IMR-90 (cell line): ENCODE results near the gene PGGT1B. TPM values are rescaled to one million over a fixed set of nuclear protein-coding genes. Genes with fewer than 3 reads are reported as not detected.
A peak's percentile ranks its signal among the peaks of the same experiment; 100 is the strongest.

ENCODE experiments used
- ATAC-seq: fragments of 200-7000 bp; cut with Tn5 transposase; 2 replicates; pipeline ENCODE4 v1.9.1; 2020; ENCODE audit warnings: low read depth, mild to moderate bottlenecking, moderate library complexity
- BruUV-seq: library from RNA; stranded (reverse); fragments of 400-500 nt; replicated peaks from 2 replicates; lab custom pipeline; 2021; lab: Mats Ljungman, UMichigan
- CTCF ChIA-PET: fragments of 300-600 bp; formaldehyde crosslinking; extraction: SDS; loops from one replicate; lab custom pipeline; 2021; ENCODE audit warnings: antibody characterized with exemption; lab: Yijun Ruan, JAX
- POLR2A ChIA-PET: fragments of 300-600 bp; sonication (Branson Sonifier 250); formaldehyde crosslinking; loops from one replicate; lab custom pipeline; 2022; ENCODE audit warnings: antibody characterized with exemption; ENCODE audit not compliant: unreplicated experiment; lab: Charles Lee
- DNase-seq: peaks from one replicate; pipeline ENCODE4 v3.0.0; 2013
- H2AFZ ChIP-seq: replicated peaks from 2 replicates; pipeline ENCODE3; 2013; ENCODE audit warnings: low read length, mild to moderate bottlenecking; ENCODE audit not compliant: poor library complexity
- H2AK5ac ChIP-seq: 2 replicates; pipeline ENCODE4 v1.6.1; 2013; ENCODE audit warnings: low read depth, low read length, inconsistent platforms
- H2AK9ac ChIP-seq: replicated peaks from 2 replicates; pipeline ENCODE3; 2013; ENCODE audit warnings: mild to moderate bottlenecking, low read depth, low read length, moderate library complexity; ENCODE audit not compliant: poor library complexity
- H2BK120ac ChIP-seq: 2 replicates; pipeline ENCODE4 v1.6.1; 2013; ENCODE audit warnings: low read depth, low read length, inconsistent platforms
- H2BK15ac ChIP-seq: 3 replicates; pipeline ENCODE4 v1.6.1; 2013; ENCODE audit warnings: low read depth, low read length, inconsistent platforms
- H2BK20ac ChIP-seq: 2 replicates; pipeline ENCODE4 v1.6.1; 2013; ENCODE audit warnings: low read depth, mild to moderate bottlenecking, inconsistent platforms, low read length, moderate library complexity
- H2BK5ac ChIP-seq: 2 replicates; pipeline ENCODE4 v1.6.1; 2013; ENCODE audit warnings: mild to moderate bottlenecking, low read depth, low read length, inconsistent platforms; ENCODE audit not compliant: poor library complexity, severe bottlenecking
- H3K14ac ChIP-seq: replicated peaks from 2 replicates; pipeline ENCODE4 v1.6.1; 2013; ENCODE audit warnings: low read depth, low read length, inconsistent platforms
- H3K18ac ChIP-seq: 2 replicates; pipeline ENCODE4 v1.6.1; 2013; ENCODE audit warnings: low read depth, low read length, control low read depth
- H3K23ac ChIP-seq: 2 replicates; pipeline ENCODE4 v1.6.1; 2013; ENCODE audit warnings: low read depth, low read length, inconsistent platforms
- H3K27ac ChIP-seq: 2 replicates; pipeline ENCODE4 v1.5.1; 2013; ENCODE audit warnings: mild to moderate bottlenecking, control low read depth, low read length; ENCODE audit not compliant: insufficient read depth
- H3K27me3 ChIP-seq: 2 replicates; pipeline ENCODE4 v1.6.1; 2013; ENCODE audit warnings: low read length; ENCODE audit not compliant: control insufficient read depth, insufficient read depth
- H3K36me3 ChIP-seq: 2 replicates; pipeline ENCODE4 v1.6.1; 2013; ENCODE audit warnings: low read length, mixed read lengths; ENCODE audit not compliant: control insufficient read depth, insufficient read depth
- H3K4ac ChIP-seq: 2 replicates; pipeline ENCODE4 v1.6.1; 2013; ENCODE audit warnings: low read depth, low read length, inconsistent platforms
- H3K4me1 ChIP-seq: 2 replicates; pipeline ENCODE4 v1.6.1; 2013; ENCODE audit warnings: low read length, mixed read lengths; ENCODE audit not compliant: control insufficient read depth, insufficient read depth
- H3K4me2 ChIP-seq: 2 replicates; pipeline ENCODE4 v1.6.1; 2013; ENCODE audit warnings: low read depth, mild to moderate bottlenecking, control low read depth, low read length, moderate library complexity
- H3K4me3 ChIP-seq: 2 replicates; pipeline ENCODE4 v1.5.1; 2013; ENCODE audit warnings: low read depth, mild to moderate bottlenecking, control low read depth, low read length, moderate library complexity; ENCODE audit not compliant: insufficient read depth
- H3K56ac ChIP-seq: 2 replicates; pipeline ENCODE4 v1.6.1; 2013; ENCODE audit warnings: low read length, inconsistent platforms; ENCODE audit not compliant: insufficient read depth; ENCODE audit errors: extremely low read depth
- H3K79me1 ChIP-seq, 2 experiments: 2 replicates each; pipeline ENCODE4 v1.6.1; 2013; ENCODE audit warnings: low read length in 2 of 2, inconsistent platforms in 1 of 2, low read depth in 1 of 2
- H3K9ac ChIP-seq: 2 replicates; pipeline ENCODE4 v1.6.1; 2013; ENCODE audit warnings: low read depth, low read length, control low read depth
- H3K9me1 ChIP-seq: 2 replicates; pipeline ENCODE4 v1.6.1; 2013; ENCODE audit warnings: low read length, inconsistent platforms; ENCODE audit not compliant: insufficient read depth
- H3K9me3 ChIP-seq: 2 replicates; pipeline ENCODE4 v1.6.1; 2013; ENCODE audit warnings: low read length; ENCODE audit not compliant: control insufficient read depth, insufficient read depth
- H4K20me1 ChIP-seq: 2 replicates; pipeline ENCODE4 v1.6.1; 2013; ENCODE audit warnings: low read length, inconsistent platforms; ENCODE audit not compliant: insufficient read depth
- H4K5ac ChIP-seq: 2 replicates; pipeline ENCODE4 v1.6.1; 2013; ENCODE audit warnings: mild to moderate bottlenecking, low read depth, low read length, control low read depth
- H4K8ac ChIP-seq, 2 experiments: 2 replicates each; pipeline ENCODE4 v1.6.1; 2013; ENCODE audit warnings: low read depth in 2 of 2, low read length in 2 of 2, control low read depth in 1 of 2, inconsistent platforms in 1 of 2
- H4K91ac ChIP-seq: 2 replicates; pipeline ENCODE4 v1.6.1; 2013; ENCODE audit warnings: low read depth, low read length, inconsistent platforms; ENCODE audit not compliant: insufficient read depth
- BHLHE40 ChIP-seq: fragments of 150-350 bp; IDR thresholded peaks from 2 replicates; pipeline ENCODE4 v1.6.1; 2016; ENCODE audit warnings: mild to moderate bottlenecking, low read depth, low read length
- CEBPB ChIP-seq: IDR thresholded peaks from 2 replicates; pipeline ENCODE4 v1.6.1; 2012; ENCODE audit warnings: low read depth, low read length, improper control_type of control experiment
- FOS ChIP-seq: fragments of 150-350 bp; IDR thresholded peaks from 2 replicates; pipeline ENCODE4 v1.6.1; 2016; ENCODE audit warnings: low read depth, low read length
- MAFK ChIP-seq: IDR thresholded peaks from 2 replicates; pipeline ENCODE4 v1.6.1; 2012; ENCODE audit warnings: low read depth, low read length, improper control_type of control experiment
- MAZ ChIP-seq: IDR thresholded peaks from 2 replicates; pipeline ENCODE4 v1.6.1; 2012; ENCODE audit warnings: low read depth, mild to moderate bottlenecking, low read length, improper control_type of control experiment, moderate library complexity, borderline replicate concordance
- NFE2L2 ChIP-seq: fragments of 150-350 bp; IDR thresholded peaks from 2 replicates; pipeline ENCODE4 v1.6.1; 2016; ENCODE audit warnings: low read depth, mild to moderate bottlenecking, low read length
- RAD21 ChIP-seq: IDR thresholded peaks from 2 replicates; pipeline ENCODE4 v1.6.1; 2012; ENCODE audit warnings: low read length, improper control_type of control experiment
- RCOR1 ChIP-seq: IDR thresholded peaks from 2 replicates; pipeline ENCODE4 v1.6.1; 2012; ENCODE audit warnings: mild to moderate bottlenecking, low read length, improper control_type of control experiment; ENCODE audit not compliant: insufficient replicate concordance
- RFX5 ChIP-seq: IDR thresholded peaks from 2 replicates; pipeline ENCODE4 v1.8.0; 2012; ENCODE audit warnings: low read depth, mild to moderate bottlenecking, low read length, moderate library complexity
- dilution Hi-C: fragments of 300-500 bp; cut with HindIII; formaldehyde crosslinking; loops from one replicate; pipeline ENCODE4 v1.14.3; 2018; ENCODE audit warnings: low sequenced_read_pairs; ENCODE audit not compliant: unreplicated experiment
- in situ Hi-C: fragments of 300-500 bp; cut with MboI; formaldehyde crosslinking; loops from 3 replicates; pipeline ENCODE4 v1.14.3; 2019; ENCODE audit warnings: low sequenced_read_pairs, inconsistent platforms, mixed read lengths
- intact Hi-C: fragments of 100-400 bp; cut with micrococcal nuclease; formaldehyde crosslinking; loops from 2 replicates; pipeline ENCODE4 v1.10.0; 2022
- polyA plus RNA-seq, 3 experiments: library from polyadenylated mRNA; depleted of rRNA; stranded (reverse); fragments of >200 nt; gene quantifications; 2 replicates each; pipeline ENCODE4 v1.2.3, GENCODE V29; 2012; ENCODE audit warnings: low replicate concordance in 1 of 3
- total RNA-seq: library from RNA; depleted of rRNA; stranded (reverse); fragments of >200 nt; gene quantifications from 2 replicates; pipeline ENCODE4 v1.2.3, GENCODE V29; 2012
- TF ChIP-seq, protein P1 (sequence below): fragments of 150-350 bp; IDR thresholded peaks from 2 replicates; pipeline ENCODE4 v1.6.1; 2016; ENCODE audit warnings: low read depth, mild to moderate bottlenecking, low read length, moderate library complexity, borderline replicate concordance

Gene PGGT1B
- total and polyA plus RNA-seq, 2 of the 4 experiments (the other 2 are of a cell fraction) = 2.1 to 19.2 TPM

DNA sequence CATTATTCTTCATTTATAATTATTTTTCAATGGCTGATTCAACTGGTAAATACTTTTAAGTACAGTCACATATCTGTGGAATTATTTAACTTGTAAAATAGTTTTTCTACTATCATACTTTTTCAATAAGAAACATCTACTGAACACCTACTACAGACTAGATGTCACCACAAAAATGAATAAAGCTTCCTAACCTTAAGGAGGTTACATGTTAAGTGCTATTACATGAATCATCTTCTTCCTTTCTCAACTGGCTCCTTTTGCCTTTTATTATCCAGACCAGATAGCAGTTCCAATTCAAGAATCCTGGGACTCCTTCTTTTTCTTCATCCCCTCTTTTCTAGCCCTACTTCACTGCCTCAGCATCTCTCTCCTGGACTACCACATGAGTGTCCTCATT, 4.7 kb downstream of the PGGT1B start:
- Histone ChIP-seq H2BK20ac (no peak overlapping the region), H3K27ac (no peak overlapping the region), H3K79me1 (peaks cover 25 to 62% of the 10 kb centered on the region in 2 experiments), H3K9me3 (no peaks in the 10 kb centered on the region), H3K27me3 (no peaks in the 10 kb centered on the region), H3K18ac (no peak overlapping the region), H3K23ac (no peak overlapping the region), H3K4ac (no peak overlapping the region), H3K56ac (no peak overlapping the region), H2AK9ac (no peak overlapping the region), H4K8ac (no peak overlapping the region), H4K20me1 (peaks cover 30% of the 10 kb centered on the region; the same call in 1 of the 2 replicates), H3K4me1 (peaks cover 6% of the 10 kb centered on the region; the same call in 1 of the 2 replicates), H3K9me1 (no peaks in the 10 kb centered on the region; the same call in 1 of the 2 replicates), H3K4me3 (no peak overlapping the region), H4K5ac (no peak overlapping the region), H2BK120ac (no peak overlapping the region), H2BK5ac (no peak overlapping the region), H2AFZ (no peak overlapping the region), H4K91ac (no peak overlapping the region), H3K14ac (no peak overlapping the region), H3K9ac (no peak overlapping the region), H2BK15ac (no peak overlapping the region), H2AK5ac (no peak overlapping the region), H3K4me2 (no peak overlapping the region), H3K36me3 (no peaks in the 10 kb centered on the region)
- POLR2A ChIA-PET = no interaction called here
- ATAC-seq (peak; percentile 6; the same call in 1 of the 2 replicates), DNase-seq (peak; percentile 59)
- TF ChIP-seq FOS (no peak), RAD21 (no peak), RFX5 (no peak), MAZ (no peak), NFE2L2 (no peak), CEBPB (no peak), BHLHE40 (no peak), RCOR1 (no peak), MAFK (no peak)
- TF ChIP-seq, protein P1, sequence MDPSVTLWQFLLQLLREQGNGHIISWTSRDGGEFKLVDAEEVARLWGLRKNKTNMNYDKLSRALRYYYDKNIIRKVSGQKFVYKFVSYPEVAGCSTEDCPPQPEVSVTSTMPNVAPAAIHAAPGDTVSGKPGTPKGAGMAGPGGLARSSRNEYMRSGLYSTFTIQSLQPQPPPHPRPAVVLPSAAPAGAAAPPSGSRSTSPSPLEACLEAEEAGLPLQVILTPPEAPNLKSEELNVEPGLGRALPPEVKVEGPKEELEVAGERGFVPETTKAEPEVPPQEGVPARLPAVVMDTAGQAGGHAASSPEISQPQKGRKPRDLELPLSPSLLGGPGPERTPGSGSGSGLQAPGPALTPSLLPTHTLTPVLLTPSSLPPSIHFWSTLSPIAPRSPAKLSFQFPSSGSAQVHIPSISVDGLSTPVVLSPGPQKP = no peak
- in situ Hi-C loops (no loop called here), dilution Hi-C loops (no loop called here), intact Hi-C loops (loop anchor here (10.0 kb wide), 1 partner anchor 1643 kb away; no protein-coding TSS in a partner anchor)
- CTCF ChIA-PET = no interaction called here
- no TSS peak for BruUV-seq
